HepG2 (cell line): ENCODE measurements around the gene TEKT2. TPM values are rescaled to one million over a fixed set of nuclear protein-coding genes. Genes with fewer than 3 reads are reported as not detected.
A peak's percentile ranks its signal among the peaks of the same experiment; 100 is the strongest.

Source experiments
- BCLAF1 ChIP-seq: fragments of 450-650 bp; IDR thresholded peaks from 2 replicates; pipeline ENCODE4 v1.6.1; 2017; ENCODE audit warnings: mild to moderate bottlenecking
- DZIP1 ChIP-seq: sonication (generic); formaldehyde crosslinking; IDR thresholded peaks from 2 replicates; pipeline ENCODE4 v1.5.0; 2020; ENCODE audit warnings: mild to moderate bottlenecking, missing genetic modification reagents
- E2F5 ChIP-seq: sonication (generic); formaldehyde crosslinking; conservative IDR thresholded peaks from 2 replicates; pipeline ENCODE4 v1.4.0; 2020; ENCODE audit warnings: missing genetic modification reagents
- ESRRA ChIP-seq: sonication (generic); formaldehyde crosslinking; IDR thresholded peaks from 2 replicates; pipeline ENCODE4 v1.5.1; 2020; ENCODE audit warnings: mild to moderate bottlenecking, low read depth, missing genetic modification reagents
- FOXK2 ChIP-seq: fragments of 450-650 bp; IDR thresholded peaks from 2 replicates; pipeline ENCODE4 v1.6.1; 2016
- IRF1 ChIP-seq: sonication (generic); formaldehyde crosslinking; IDR thresholded peaks from 2 replicates; pipeline ENCODE4 v1.4.0; 2020; ENCODE audit warnings: low read depth, mild to moderate bottlenecking, missing genetic modification reagents
- NR2F6 ChIP-seq, 2 experiments: IDR thresholded peaks; 2 replicates each; pipeline ENCODE4 v1.6.1; 2016; ENCODE audit warnings: antibody characterized with exemption in 1 of 2, mild to moderate bottlenecking in 1 of 2
- PBX2 ChIP-seq: IDR thresholded peaks from 2 replicates; pipeline ENCODE4 v1.6.1; 2016; ENCODE audit warnings: control low read depth
- RFXANK ChIP-seq: IDR thresholded peaks from 2 replicates; pipeline ENCODE4 v1.6.1; 2016
- SRSF1 ChIP-seq: fragments of 200-400 bp; formaldehyde crosslinking; optimal IDR thresholded peaks from 2 replicates; pipeline ENCODE3; 2017; ENCODE audit warnings: mild to moderate bottlenecking, low read depth, low read length, moderate library complexity
- STAT5B ChIP-seq: sonication (generic); formaldehyde crosslinking; IDR thresholded peaks from 2 replicates; pipeline ENCODE4 v1.4.0; 2020; ENCODE audit warnings: missing genetic modification reagents
- ZFP41 ChIP-seq: sonication (generic); formaldehyde crosslinking; IDR thresholded peaks from 2 replicates; pipeline ENCODE4 v1.4.0; 2020; ENCODE audit warnings: mild to moderate bottlenecking, missing genetic modification reagents, borderline replicate concordance
- ZNF367 ChIP-seq: sonication (generic); formaldehyde crosslinking; IDR thresholded peaks from 2 replicates; pipeline ENCODE4 v1.4.0; 2020; ENCODE audit warnings: missing genetic modification reagents, borderline replicate concordance
- ZNF564 ChIP-seq: sonication (generic); formaldehyde crosslinking; IDR thresholded peaks from 2 replicates; pipeline ENCODE4 v1.8.1; 2023; ENCODE audit warnings: mild to moderate bottlenecking, missing genetic modification reagents
- ZNF570 ChIP-seq: sonication (generic); formaldehyde crosslinking; IDR thresholded peaks from 2 replicates; pipeline ENCODE4 v1.4.0; 2020; ENCODE audit warnings: mild to moderate bottlenecking, missing genetic modification reagents, borderline replicate concordance
- ZNF574 ChIP-seq: sonication (generic); formaldehyde crosslinking; IDR thresholded peaks from 2 replicates; pipeline ENCODE4 v1.4.0; 2020; ENCODE audit warnings: missing genetic modification reagents
- ZNF674 ChIP-seq: sonication (generic); formaldehyde crosslinking; IDR thresholded peaks from 2 replicates; pipeline ENCODE4 v1.5.0; 2020; ENCODE audit warnings: low read depth, mild to moderate bottlenecking, missing genetic modification reagents
- polyA plus RNA-seq, 8 experiments: library from polyadenylated mRNA; depleted of rRNA in 3 of 8; stranded (reverse) in 7 of 8; unstranded in 1 of 8; fragments of >200 nt; fragmentation: Illumina TruSeq in 4 of 8; extraction: Trizol in 4 of 8; gene quantifications; 2 replicates each; pipeline versions ENCODE4 v1.2.1 to v1.2.3, GENCODE V29; 2011 to 2016; ENCODE audit warnings: low read depth in 4 of 8, missing spikeins in 1 of 8, mixed read lengths in 1 of 8; ENCODE audit not compliant: insufficient read depth in 1 of 8
- total RNA-seq, 5 experiments: library from RNA; depleted of rRNA; stranded (reverse); fragments of >200 nt; fragmentation: Illumina TruSeq; extraction: Trizol; gene quantifications; 2 replicates each; pipeline ENCODE4 v1.2.3, GENCODE V29; 2016; ENCODE audit warnings: low read depth in 1 of 5

The TEKT2 gene
- total and polyA plus RNA-seq, 2 of the 13 experiments (the other 11 are each of a cell fraction or from before 2014, with no cell fraction given), result 0.31 to 0.38 TPM

- no peak for TF ChIP-seq ZNF367 (CRISPR knock-in tag)
- no peak for TF ChIP-seq RFXANK (CRISPR knock-in tag)
- no peak for TF ChIP-seq ZNF570
- TF ChIP-seq SRSF1, result no peak
- TF ChIP-seq ZFP41 (CRISPR knock-in tag), result peak; percentile 92; the same call in 1 of the 2 replicates
- TF ChIP-seq IRF1 (CRISPR knock-in tag), result no peak
- TF ChIP-seq NR2F6 (IDR thresholded peaks at IDR 0.05), result no peak
- TF ChIP-seq NR2F6 (CRISPR knock-in tag; IDR thresholded peaks at IDR 0.05), result peak; percentile 43; the same call in 1 of the 2 replicates
- 0 out of 2 replicates have a peak, but pooled peaks have one; percentile 56 for TF ChIP-seq DZIP1 (CRISPR knock-in tag)
- TF ChIP-seq FOXK2, result no peak
- TF ChIP-seq ZNF574 (CRISPR knock-in tag), result peak; percentile 100
- TF ChIP-seq PBX2 (CRISPR knock-in tag), result no peak
- TF ChIP-seq ESRRA (CRISPR knock-in tag), result peak; percentile 63; the same call in 1 of the 2 replicates
- no peak for TF ChIP-seq ZNF674 (CRISPR knock-in tag)
- TF ChIP-seq BCLAF1, result no peak
- TF ChIP-seq E2F5 (CRISPR knock-in tag), result peak; percentile 81; the same call in 1 of the 2 replicates
- TF ChIP-seq ZNF564 (CRISPR knock-in tag), result peak; percentile 92
- TF ChIP-seq STAT5B (CRISPR knock-in tag), result no peak
Measured at GRCh38 chr1:36088577-36089392, 4.9 kb downstream of the TEKT2 start, which contains the start of gene ADPRS (continued).
